Fibroblast of pulmonary artery (primary cell): ENCODE measurements around the gene ABO.
"Not testable (repeated sequence)": the region's sequence is repeated elsewhere in the genome, so short reads cannot be mapped to it uniquely, and the experiment has no call there.

Experiments used
- DNase-seq: peaks from one replicate; pipeline ENCODE4 v3.0.0-alpha.2; 2010; ENCODE audit warnings: low read depth
- H3K4me3 ChIP-seq: replicated peaks from 2 replicates; pipeline ENCODE4 v1.5.1; 2011; ENCODE audit warnings: low read depth, mild to moderate bottlenecking, control low read depth, low read length, moderate library complexity
- CTCF ChIP-seq: IDR thresholded peaks from 2 replicates; pipeline ENCODE4 v1.5.1; 2011; ENCODE audit warnings: mild to moderate bottlenecking, control low read depth, low read length, inconsistent platforms; ENCODE audit errors: missing control alignments

Gene ABO

GRCh38 chr9:133255371-133256135, 19.4 kb downstream of the ABO start:
- no peak for TF ChIP-seq CTCF
- no peak overlapping the region for H3K4me3 ChIP-seq

GRCh38 chr9:133254471-133254870, 20.5 kb downstream of the ABO start:
- no peak for TF ChIP-seq CTCF
- no peak for DNase-seq
- no peak overlapping the region for H3K4me3 ChIP-seq

More at GRCh38 chr9:133255371-133256135, 19.4 kb downstream of the ABO start:
- no peak for DNase-seq

- DNase-seq = no peak
- no peak overlapping the region for H3K4me3 ChIP-seq
- no peak for TF ChIP-seq CTCF
These were observed 21.7 kb downstream of the ABO start for GRCh38 chr9:133253268-133253667.

- H3K4me3 ChIP-seq = no peak overlapping the region
- no peak for DNase-seq
- no peak for TF ChIP-seq CTCF
These were observed 22.5 kb downstream of the ABO start for GRCh38 chr9:133252301-133253020.

GRCh38 chr9:133251773-133252172, 23.2 kb downstream of the ABO start:
- TF ChIP-seq CTCF = no peak
- DNase-seq = no peak
- H3K4me3 ChIP-seq = no peak overlapping the region

- DNase-seq, H3K4me3 ChIP-seq: not testable (repeated sequence)
These were observed 23.8 kb downstream of the ABO start for GRCh38 chr9:133251221-133251620.

- H3K4me3 ChIP-seq = no peak overlapping the region
- DNase-seq = no peak
- TF ChIP-seq CTCF = no peak
These were observed 24.2 kb downstream of the ABO start for GRCh38 chr9:133250741-133251170.
